Tibial artery (tissue), 4 donors: ENCODE measurements around the gene DLGAP1.
"Not testable (repeated sequence)": the region's sequence is repeated elsewhere in the genome, so short reads cannot be mapped to it uniquely, and the experiment has no call there.

Experiments
- DNase-seq, 2 donors: peaks; one replicate each; pipeline ENCODE4 v3.0.0-alpha.2; 2019
- H3K27ac ChIP-seq, 2 donors: fragments of 200-600 bp; sonication (generic) in 1 of 2; 1 replicate in 1 of 2; 2 replicates in 1 of 2; pipeline ENCODE4 v1.5.1; 2018 to 2019; ENCODE audit warnings: mild to moderate bottlenecking in 1 of 2
- H3K27me3 ChIP-seq, 2 donors: fragments of 200-600 bp; sonication (generic) in 1 of 2; one replicate each; pipeline versions ENCODE4 v1.5.1 to v1.6.0; 2016 to 2019
- H3K36me3 ChIP-seq, 3 donors: fragments of 200-600 bp; sonication (generic) in 2 of 3; one replicate each; pipeline ENCODE4 v1.5.1; 2016 to 2019; ENCODE audit warnings: mild to moderate bottlenecking in 2 of 3
- H3K4me1 ChIP-seq, 4 donors: fragments of 200-600 bp; sonication (generic) in 2 of 4; 1 replicate in 3 of 4; 2 replicates in 1 of 4; pipeline ENCODE4 v1.5.1; 2016 to 2019
- H3K4me3 ChIP-seq, 2 donors: fragments of 200-600 bp; sonication (generic) in 1 of 2; 1 replicate in 1 of 2; 2 replicates in 1 of 2; pipeline ENCODE4 v1.5.1; 2018 to 2019; ENCODE audit warnings: mild to moderate bottlenecking in 2 of 2
- H3K9me3 ChIP-seq, 3 donors: fragments of 200-600 bp; sonication (generic) in 1 of 3; one replicate each; pipeline ENCODE4 v1.5.1; 2016 to 2019
- CTCF ChIP-seq, 2 experiments: fragments of 200-600 bp in 1 of 2; fragments of 450-650 bp in 1 of 2; IDR thresholded peaks; one replicate each; pipeline ENCODE4 v1.5.1; 2017 to 2019; ENCODE audit warnings: antibody characterized with exemption in 2 of 2, mild to moderate bottlenecking in 1 of 2, moderate library complexity in 1 of 2
- intact Hi-C: fragments of 100-400 bp; cut with DNase I; formaldehyde crosslinking; loops from one replicate; pipeline ENCODE4 v1.15.0; 2023; ENCODE audit warnings: low total_unique reads

Gene DLGAP1

GRCh38 chr18:3583873-3584247 is 871.2 kb downstream of the DLGAP1 start:
- Histone ChIP-seq H3K9me3 (no peaks in the 10 kb centered on the region), H3K27me3 (no peaks in the 10 kb centered on the region), H3K4me1 (no peaks in the 10 kb centered on the region), H3K36me3 (no peaks in the 10 kb centered on the region), H3K27ac (no peak overlapping the region), H3K4me3 (no peak overlapping the region)
- intact Hi-C loops, result no loop called here
- DNase-seq, result no peak
- no peak for TF ChIP-seq CTCF (IDR thresholded peaks at IDR 0.05)

GRCh38 chr18:3583106-3583872 is 871.8 kb downstream of the DLGAP1 start:
- H3K36me3 ChIP-seq, H3K4me3 ChIP-seq, H3K4me1 ChIP-seq, intact Hi-C loops, H3K9me3 ChIP-seq, DNase-seq, H3K27me3 ChIP-seq, H3K27ac ChIP-seq: not testable (repeated sequence)

GRCh38 chr18:3581890-3582289 is 873.2 kb downstream of the DLGAP1 start:
- no peak for TF ChIP-seq CTCF (IDR thresholded peaks at IDR 0.05)
- Histone ChIP-seq H3K27ac (no peak overlapping the region), H3K4me1 (no peaks in the 10 kb centered on the region), H3K4me3 (no peak overlapping the region), H3K36me3 (no peaks in the 10 kb centered on the region), H3K27me3 (no peaks in the 10 kb centered on the region), H3K9me3 (no peaks in the 10 kb centered on the region)
- DNase-seq, result no peak
- intact Hi-C loops, result no loop called here

GRCh38 chr18:3580523-3581025 is 874.5 kb downstream of the DLGAP1 start:
- H3K27me3 ChIP-seq, H3K4me1 ChIP-seq, H3K27ac ChIP-seq, H3K36me3 ChIP-seq, H3K9me3 ChIP-seq, intact Hi-C loops, H3K4me3 ChIP-seq, DNase-seq: not testable (repeated sequence)

GRCh38 chr18:3579701-3580100 is 875.4 kb downstream of the DLGAP1 start:
- no peak overlapping the region for H3K4me3 ChIP-seq
- DNase-seq, result no peak
- no peaks in the 10 kb centered on the region for H3K9me3 ChIP-seq
- intact Hi-C loops, result no loop called here
- H3K36me3 ChIP-seq, result no peaks in the 10 kb centered on the region
- no peak for TF ChIP-seq CTCF (IDR thresholded peaks at IDR 0.05)
- no peak overlapping the region for H3K27ac ChIP-seq
- H3K27me3 ChIP-seq, result no peaks in the 10 kb centered on the region
- H3K4me1 ChIP-seq, result no peaks in the 10 kb centered on the region

- no peaks in the 10 kb centered on the region for H3K27me3 ChIP-seq
- H3K27ac ChIP-seq, result no peak overlapping the region
- intact Hi-C loops, result no loop called here
- H3K4me1 ChIP-seq, result no peaks in the 10 kb centered on the region
- H3K4me3 ChIP-seq, result no peak overlapping the region
- no peaks in the 10 kb centered on the region for H3K9me3 ChIP-seq
- H3K36me3 ChIP-seq, result no peaks in the 10 kb centered on the region
- no peak for TF ChIP-seq CTCF (IDR thresholded peaks at IDR 0.05)
- DNase-seq, result no peak
Observed at GRCh38 chr18:3578621-3579020, 876.5 kb downstream of the DLGAP1 start.
